ENCODE measurements around the gene GULP1. TPM values are rescaled to one million over a fixed set of nuclear protein-coding genes. Genes with fewer than 3 reads are reported as not detected.

GULP1 gene
- total and polyA plus RNA-seq, 2 donors (not counting 1 experiment from before 2014, with no cell fraction given): 43.5 to 82.4 TPM

DNA sequence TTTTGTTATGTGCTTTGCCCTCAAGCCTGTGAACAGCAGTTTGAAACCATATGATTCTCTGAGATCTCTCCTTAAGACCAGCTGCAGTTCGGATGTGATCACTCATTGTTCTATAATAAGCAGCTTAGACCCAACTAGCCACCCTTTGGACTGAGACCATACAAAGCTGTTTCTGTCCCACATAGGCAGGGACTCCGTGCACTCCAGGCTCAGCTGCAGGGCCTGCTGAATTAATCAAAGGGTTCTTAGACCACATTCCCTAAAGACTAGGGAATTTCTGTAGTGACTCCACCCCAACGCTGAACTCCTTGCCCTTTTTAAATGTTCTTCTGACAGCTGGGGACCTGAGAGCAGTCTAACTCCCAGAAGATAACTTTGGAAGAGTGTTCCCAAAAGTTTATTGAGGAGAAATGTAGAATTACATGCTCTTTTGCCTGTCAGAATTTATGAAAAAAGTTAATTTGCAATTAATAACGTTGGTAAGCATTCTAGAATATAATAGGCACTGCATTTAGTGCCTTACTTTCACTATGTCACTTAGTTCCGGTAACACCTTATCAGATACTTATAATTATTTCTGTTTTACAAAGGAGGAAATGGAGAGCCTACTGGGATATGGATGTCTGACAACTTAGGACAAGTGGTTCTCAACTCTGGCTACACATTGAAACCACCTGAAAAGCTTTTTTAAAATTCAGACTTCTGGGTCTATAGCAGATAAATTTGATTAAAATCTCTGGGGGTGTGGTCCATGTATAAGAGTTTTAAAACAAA lies 42.3 kb downstream of the GULP1 start:
- H3K27ac ChIP-seq (ENCODE audit: insufficient read depth, low read length): no peak overlapping the region
- no peak overlapping the region for H3K9ac ChIP-seq (ENCODE audit: insufficient read depth, low read length)
- peak; percentile 55 to 70 for DNase-seq (ENCODE audit: low read depth in 2 of 2)
- H3K4me2 ChIP-seq (ENCODE audit: extremely low read depth, insufficient read depth, low read length): peak overlapping the region; percentile 2
- H3K79me2 ChIP-seq (ENCODE audit: control insufficient read depth, insufficient read depth, low read length): no peaks in the 10 kb centered on the region
- H3K27me3 ChIP-seq (ENCODE audit: control insufficient read depth, insufficient read depth, low read length): no peaks in the 10 kb centered on the region
- H3K4me3 ChIP-seq (replicated peaks in 1 of 4; ENCODE audit: control extremely low read depth in 1 of 4, insufficient read depth in 1 of 4, low read depth in 3 of 4, low read length in 4 of 4): peak overlapping the region in 1 of 4 experiments; percentile 6
- H2AFZ ChIP-seq (ENCODE audit: low read length): no peak overlapping the region
- H3K9me3 ChIP-seq (ENCODE audit: control insufficient read depth, insufficient read depth, low read depth, low read length): no peaks in the 10 kb centered on the region
- H3K36me3 ChIP-seq (ENCODE audit: control insufficient read depth, insufficient read depth, low read length): no peaks in the 10 kb centered on the region
- no peak for TF ChIP-seq EZH2 (IDR thresholded peaks at IDR 0.05; ENCODE audit: low read length, missing control alignments)
- TF ChIP-seq, protein P1, sequence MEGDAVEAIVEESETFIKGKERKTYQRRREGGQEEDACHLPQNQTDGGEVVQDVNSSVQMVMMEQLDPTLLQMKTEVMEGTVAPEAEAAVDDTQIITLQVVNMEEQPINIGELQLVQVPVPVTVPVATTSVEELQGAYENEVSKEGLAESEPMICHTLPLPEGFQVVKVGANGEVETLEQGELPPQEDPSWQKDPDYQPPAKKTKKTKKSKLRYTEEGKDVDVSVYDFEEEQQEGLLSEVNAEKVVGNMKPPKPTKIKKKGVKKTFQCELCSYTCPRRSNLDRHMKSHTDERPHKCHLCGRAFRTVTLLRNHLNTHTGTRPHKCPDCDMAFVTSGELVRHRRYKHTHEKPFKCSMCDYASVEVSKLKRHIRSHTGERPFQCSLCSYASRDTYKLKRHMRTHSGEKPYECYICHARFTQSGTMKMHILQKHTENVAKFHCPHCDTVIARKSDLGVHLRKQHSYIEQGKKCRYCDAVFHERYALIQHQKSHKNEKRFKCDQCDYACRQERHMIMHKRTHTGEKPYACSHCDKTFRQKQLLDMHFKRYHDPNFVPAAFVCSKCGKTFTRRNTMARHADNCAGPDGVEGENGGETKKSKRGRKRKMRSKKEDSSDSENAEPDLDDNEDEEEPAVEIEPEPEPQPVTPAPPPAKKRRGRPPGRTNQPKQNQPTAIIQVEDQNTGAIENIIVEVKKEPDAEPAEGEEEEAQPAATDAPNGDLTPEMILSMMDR (conservative IDR thresholded peaks at IDR 0.05 in 1 of 2, IDR thresholded peaks at IDR 0.05 in 1 of 2; ENCODE audit: low read depth in 1 of 2, low read length in 2 of 2): no peak
- H4K20me1 ChIP-seq (ENCODE audit: control insufficient read depth, extremely low read depth, insufficient read depth, low read length): no peaks in the 10 kb centered on the region
- H3K4me1 ChIP-seq (ENCODE audit: control insufficient read depth, extremely low read depth, insufficient read depth, low read length): no peaks in the 10 kb centered on the region

DNA sequence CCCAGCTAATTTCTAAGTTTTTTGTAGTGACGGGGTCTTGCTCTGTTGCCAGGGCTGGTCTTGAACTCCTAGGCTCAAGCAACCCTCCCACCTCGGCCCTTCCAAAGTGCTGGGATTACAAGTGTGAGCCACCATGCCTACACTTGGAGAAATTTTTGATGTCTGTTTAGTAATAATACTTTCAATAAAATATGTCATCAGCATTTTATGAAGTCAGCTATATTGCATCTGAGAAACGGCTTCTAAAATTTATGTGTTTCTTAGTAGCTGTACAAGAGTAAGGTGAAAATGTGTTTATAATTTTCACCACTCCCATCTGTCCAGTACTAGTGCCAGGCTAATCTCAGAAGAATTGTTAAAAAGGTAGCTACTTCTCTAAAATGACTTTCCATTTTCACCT lies 46.8 kb downstream of the GULP1 start:
- Histone ChIP-seq H3K9me3 (ENCODE audit: control insufficient read depth, insufficient read depth, low read depth, low read length) (no peaks in the 10 kb centered on the region), H3K36me3 (ENCODE audit: control insufficient read depth, insufficient read depth, low read length) (no peaks in the 10 kb centered on the region), H3K79me2 (ENCODE audit: control insufficient read depth, insufficient read depth, low read length) (no peaks in the 10 kb centered on the region), H2AFZ (ENCODE audit: low read length) (no peak overlapping the region), H3K9ac (ENCODE audit: insufficient read depth, low read length) (no peak overlapping the region), H3K27ac (ENCODE audit: insufficient read depth, low read length) (no peak overlapping the region), H3K27me3 (ENCODE audit: control insufficient read depth, insufficient read depth, low read length) (no peaks in the 10 kb centered on the region), H4K20me1 (ENCODE audit: control insufficient read depth, extremely low read depth, insufficient read depth, low read length) (no peaks in the 10 kb centered on the region), H3K4me1 (ENCODE audit: control insufficient read depth, extremely low read depth, insufficient read depth, low read length) (no peaks in the 10 kb centered on the region), H3K4me2 (ENCODE audit: extremely low read depth, insufficient read depth, low read length) (no peak overlapping the region), H3K4me3 (replicated peaks in 1 of 4; ENCODE audit: control extremely low read depth in 1 of 4, insufficient read depth in 1 of 4, low read depth in 3 of 4, low read length in 4 of 4) (no peak overlapping the region)
- no peak for DNase-seq (ENCODE audit: low read depth in 2 of 2)
- TF ChIP-seq, protein P1 (conservative IDR thresholded peaks at IDR 0.05 in 1 of 2, IDR thresholded peaks at IDR 0.05 in 1 of 2; ENCODE audit: low read depth in 1 of 2, low read length in 2 of 2): no peak
- TF ChIP-seq EZH2 (IDR thresholded peaks at IDR 0.05; ENCODE audit: low read length, missing control alignments): no peak

DNA sequence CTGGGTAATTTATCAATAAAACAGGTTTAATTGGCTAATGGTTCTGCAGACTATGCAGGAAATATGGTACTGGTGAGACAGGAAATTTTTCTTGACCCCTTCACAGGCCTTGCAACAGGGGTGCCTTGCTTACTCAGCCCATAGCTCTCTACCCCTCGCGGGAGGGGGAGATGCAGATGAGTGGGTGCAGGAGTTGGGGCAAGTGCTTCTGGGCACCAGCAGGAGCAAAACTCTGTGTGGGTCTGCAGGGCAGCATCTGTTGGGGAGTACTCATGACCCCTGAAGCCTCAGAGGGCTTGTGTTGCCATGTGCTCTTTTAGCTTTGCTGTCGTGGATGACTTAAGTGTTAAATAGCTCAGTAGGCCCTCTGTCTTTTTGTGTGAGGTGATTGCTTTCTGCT lies 48.6 kb downstream of the GULP1 start:
- TF ChIP-seq, protein P1 (conservative IDR thresholded peaks at IDR 0.05 in 1 of 2, IDR thresholded peaks at IDR 0.05 in 1 of 2; ENCODE audit: low read depth in 1 of 2, low read length in 2 of 2): no peak
- TF ChIP-seq EZH2 (IDR thresholded peaks at IDR 0.05; ENCODE audit: low read length, missing control alignments): no peak
- Histone ChIP-seq H3K27me3 (ENCODE audit: control insufficient read depth, insufficient read depth, low read length) (no peaks in the 10 kb centered on the region), H3K79me2 (ENCODE audit: control insufficient read depth, insufficient read depth, low read length) (no peaks in the 10 kb centered on the region), H3K36me3 (ENCODE audit: control insufficient read depth, insufficient read depth, low read length) (no peaks in the 10 kb centered on the region), H3K4me2 (ENCODE audit: extremely low read depth, insufficient read depth, low read length) (no peak overlapping the region), H3K9ac (ENCODE audit: insufficient read depth, low read length) (no peak overlapping the region), H3K9me3 (ENCODE audit: control insufficient read depth, insufficient read depth, low read depth, low read length) (no peaks in the 10 kb centered on the region), H4K20me1 (ENCODE audit: control insufficient read depth, extremely low read depth, insufficient read depth, low read length) (no peaks in the 10 kb centered on the region), H3K27ac (ENCODE audit: insufficient read depth, low read length) (no peak overlapping the region), H3K4me1 (ENCODE audit: control insufficient read depth, extremely low read depth, insufficient read depth, low read length) (no peaks in the 10 kb centered on the region), H2AFZ (ENCODE audit: low read length) (no peak overlapping the region), H3K4me3 (replicated peaks in 1 of 4; ENCODE audit: control extremely low read depth in 1 of 4, insufficient read depth in 1 of 4, low read depth in 3 of 4, low read length in 4 of 4) (no peak overlapping the region)
- no peak for DNase-seq (ENCODE audit: low read depth in 2 of 2)
